ENCODE results near the gene RAB1A.

DNA sequence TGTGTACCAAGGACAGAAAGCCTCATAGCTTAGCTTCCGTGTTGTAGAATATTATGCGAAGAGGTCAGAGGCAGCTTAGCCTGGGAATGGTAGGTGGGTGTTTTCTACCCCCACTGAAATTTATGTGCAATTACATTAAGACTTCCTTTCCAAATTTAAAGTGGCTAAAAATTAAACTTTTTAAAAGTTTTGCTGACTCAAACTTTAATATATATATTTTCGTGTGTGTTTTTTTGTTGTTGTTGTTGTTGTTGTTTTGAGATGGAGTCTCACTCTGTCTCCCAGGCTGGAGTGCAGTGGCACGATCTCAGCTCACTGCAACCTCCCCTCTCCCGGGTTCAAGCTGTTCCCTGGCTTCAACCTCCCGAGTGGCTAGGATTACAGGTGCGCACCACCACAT lies 4.3 kb upstream of the RAB1A start:
- TF ChIP-seq POLR2AphosphoS5 (IDR thresholded peaks at IDR 0.05; ENCODE audit: low read depth, low read length), result no peak
- TF ChIP-seq POLR2A (IDR thresholded peaks at IDR 0.05; ENCODE audit: low read depth, low read length), result no peak
- TF ChIP-seq TAF1 (IDR thresholded peaks at IDR 0.05; ENCODE audit: borderline replicate concordance, low read depth, low read length), result no peak
